H9 (cell line): Measurements from ENCODE around the gene IFIT1B. TPM values are rescaled to one million over a fixed set of nuclear protein-coding genes. Genes with fewer than 3 reads are reported as not detected.

Experiments
- DNase-seq: peaks from one replicate; pipeline ENCODE4 v3.0.0-alpha.2; 2017
- H2AFZ ChIP-seq: one replicate; pipeline ENCODE4 v1.6.1; 2013; ENCODE audit warnings: mild to moderate bottlenecking, low read length, control low read depth, moderate library complexity
- H2AK5ac ChIP-seq: 2 replicates; pipeline ENCODE4 v1.6.1; 2013; ENCODE audit warnings: low read length, control low read depth, mixed read lengths; ENCODE audit not compliant: insufficient read length
- H2BK120ac ChIP-seq: one replicate; pipeline ENCODE4 v1.6.1; 2013; ENCODE audit warnings: low read depth, mild to moderate bottlenecking, low read length, control low read depth, inconsistent platforms; ENCODE audit not compliant: poor library complexity, severe bottlenecking
- H2BK12ac ChIP-seq: 2 replicates; pipeline ENCODE4 v1.6.1; 2013; ENCODE audit warnings: low read length, control low read depth, mixed read lengths, low read depth; ENCODE audit not compliant: insufficient read length
- H2BK15ac ChIP-seq: 2 replicates; pipeline ENCODE4 v1.6.1; 2013; ENCODE audit warnings: low read depth, low read length, control low read depth
- H2BK20ac ChIP-seq: one replicate; pipeline ENCODE4 v1.6.1; 2013; ENCODE audit warnings: low read depth, mild to moderate bottlenecking, low read length, control low read depth, inconsistent platforms; ENCODE audit not compliant: poor library complexity, severe bottlenecking
- H2BK5ac ChIP-seq: 2 replicates; pipeline ENCODE4 v1.6.1; 2013; ENCODE audit warnings: low read length, control low read depth, mixed read lengths; ENCODE audit not compliant: insufficient read length
- H3K14ac ChIP-seq: 2 replicates; pipeline ENCODE4 v1.6.1; 2013; ENCODE audit warnings: low read length, control low read depth; ENCODE audit not compliant: insufficient read depth
- H3K18ac ChIP-seq: 2 replicates; pipeline ENCODE4 v1.6.1; 2013; ENCODE audit warnings: low read depth, mild to moderate bottlenecking, mixed read lengths, low read length, control low read depth; ENCODE audit not compliant: insufficient read length
- H3K23ac ChIP-seq: 2 replicates; pipeline ENCODE4 v1.6.1; 2013; ENCODE audit warnings: low read length, control low read depth, mixed read lengths, low read depth; ENCODE audit not compliant: insufficient read length
- H3K23me2 ChIP-seq: 2 replicates; pipeline ENCODE4 v1.6.1; 2013; ENCODE audit warnings: low read depth, mild to moderate bottlenecking, mixed read lengths, low read length, control low read depth; ENCODE audit not compliant: insufficient read length, poor library complexity, severe bottlenecking
- H3K27ac ChIP-seq: 2 replicates; pipeline ENCODE4 v1.5.1; 2013; ENCODE audit warnings: low read length, control low read depth, mixed read lengths, low read depth; ENCODE audit not compliant: insufficient read length
- H3K27me3 ChIP-seq: 2 replicates; pipeline ENCODE4 v1.6.1; 2013; ENCODE audit warnings: low read length, control low read depth, inconsistent platforms; ENCODE audit not compliant: insufficient read depth
- H3K4ac ChIP-seq: 2 replicates; pipeline ENCODE4 v1.6.1; 2013; ENCODE audit warnings: low read depth, mild to moderate bottlenecking, control low read depth, inconsistent platforms, low read length, moderate library complexity
- H3K4me1 ChIP-seq: 2 replicates; pipeline ENCODE4 v1.6.1; 2013; ENCODE audit warnings: low read length, control low read depth, inconsistent platforms; ENCODE audit not compliant: insufficient read depth
- H3K4me2 ChIP-seq: 2 replicates; pipeline ENCODE4 v1.6.1; 2013; ENCODE audit warnings: low read length, control low read depth, mixed read lengths; ENCODE audit not compliant: insufficient read length, insufficient read depth
- H3K56ac ChIP-seq: 2 replicates; pipeline ENCODE4 v1.6.1; 2013; ENCODE audit warnings: low read depth, mild to moderate bottlenecking, mixed read lengths, low read length, control low read depth; ENCODE audit not compliant: insufficient read length
- H3K79me1 ChIP-seq: 2 replicates; pipeline ENCODE4 v1.6.1; 2013; ENCODE audit warnings: low read depth, mild to moderate bottlenecking, moderate library complexity, low read length, control low read depth, inconsistent platforms; ENCODE audit not compliant: insufficient read depth, poor library complexity, severe bottlenecking
- H3K79me2 ChIP-seq: 2 replicates; pipeline ENCODE4 v1.6.1; 2013; ENCODE audit warnings: low read length, control low read depth, inconsistent platforms; ENCODE audit not compliant: insufficient read depth
- H3K9ac ChIP-seq: 2 replicates; pipeline ENCODE4 v1.6.1; 2013; ENCODE audit warnings: low read length, control low read depth, mixed read lengths; ENCODE audit not compliant: insufficient read length; ENCODE audit errors: extremely low read depth
- H3K9me3 ChIP-seq: one replicate; pipeline ENCODE4 v1.6.1; 2013; ENCODE audit warnings: low read depth, low read length, inconsistent platforms; ENCODE audit not compliant: control insufficient read depth
- H3T11ph ChIP-seq: one replicate; pipeline ENCODE4 v1.6.1; 2013; ENCODE audit warnings: mild to moderate bottlenecking, low read length, control low read depth, inconsistent platforms
- H4K20me1 ChIP-seq: one replicate; pipeline ENCODE4 v1.6.1; 2013; ENCODE audit not compliant: control insufficient read depth, insufficient read length, insufficient read depth
- H4K5ac ChIP-seq: 2 replicates; pipeline ENCODE4 v1.6.1; 2013; ENCODE audit warnings: low read depth, mild to moderate bottlenecking, mixed read lengths, low read length, control low read depth; ENCODE audit not compliant: insufficient read length
- H4K8ac ChIP-seq: replicated peaks from 2 replicates; pipeline ENCODE4 v1.6.1; 2013; ENCODE audit warnings: low read length, control low read depth, mixed read lengths, low read depth; ENCODE audit not compliant: insufficient read length
- H4K91ac ChIP-seq: 2 replicates; pipeline ENCODE4 v1.6.1; 2013; ENCODE audit warnings: low read depth, mild to moderate bottlenecking, moderate library complexity, mixed read lengths, low read length, control low read depth; ENCODE audit not compliant: insufficient read length
- H3K27ac Mint-ChIP-seq, 3 experiments: 2 replicates in 2 of 3; 3 replicates in 1 of 3; pipeline ENCODE4 v1.8.0; 2020 to 2021; ENCODE audit warnings: mixed read lengths in 3 of 3, mild to moderate bottlenecking in 1 of 3, moderate library complexity in 1 of 3
- H3K27me3 Mint-ChIP-seq: 2 replicates; pipeline ENCODE4 v1.8.0; 2021; ENCODE audit warnings: low read depth, mild to moderate bottlenecking, moderate library complexity, mixed read lengths
- H3K36me3 Mint-ChIP-seq, 3 experiments: 2 replicates in 2 of 3; 3 replicates in 1 of 3; pipeline ENCODE4 v1.8.0; 2020 to 2021; ENCODE audit warnings: low read depth in 3 of 3, mixed read lengths in 3 of 3; ENCODE audit not compliant: insufficient read depth in 1 of 3
- H3K4me1 Mint-ChIP-seq, 2 experiments: 2 replicates each; pipeline ENCODE4 v1.8.0; 2020; ENCODE audit warnings: mixed read lengths in 2 of 2
- H3K4me3 Mint-ChIP-seq, 2 experiments: 2 replicates in 1 of 2; 3 replicates in 1 of 2; pipeline ENCODE4 v1.8.0; 2020 to 2021; ENCODE audit warnings: mild to moderate bottlenecking in 2 of 2, mixed read lengths in 2 of 2, moderate library complexity in 1 of 2
- H3K9me3 Mint-ChIP-seq, 2 experiments: 2 replicates in 1 of 2; 3 replicates in 1 of 2; pipeline ENCODE4 v1.8.0; 2020; ENCODE audit warnings: mild to moderate bottlenecking in 2 of 2, mixed read lengths in 2 of 2, moderate library complexity in 1 of 2
- WGBS: extraction: QIAGEN DNeasy Blood & Tissue Kit; methylation state at CpG from one replicate; pipeline ENCODE4 v1.1.7; 2013; ENCODE audit warnings: missing lambda C conversion rate, low lambda C conversion rate, mixed read lengths; ENCODE audit not compliant: insufficient read length; ENCODE audit errors: extremely low coverage; 5-methylcytosine and 5-hydroxymethylcytosine counted together
- total RNA-seq: library from RNA; stranded (reverse); gene quantifications from 2 replicates; pipeline ENCODE4 v1.2.1, GENCODE V29; 2021
- TF ChIP-seq, protein P1 (sequence below): fragments of 200-600 bp; sonication (generic); conservative IDR thresholded peaks from 3 replicates; pipeline ENCODE4 v1.8.0; 2021; ENCODE audit warnings: antibody characterized with exemption, mild to moderate bottlenecking

IFIT1B gene
- total RNA-seq, 1 experiment from 2014 or later, result not detected

DNA sequence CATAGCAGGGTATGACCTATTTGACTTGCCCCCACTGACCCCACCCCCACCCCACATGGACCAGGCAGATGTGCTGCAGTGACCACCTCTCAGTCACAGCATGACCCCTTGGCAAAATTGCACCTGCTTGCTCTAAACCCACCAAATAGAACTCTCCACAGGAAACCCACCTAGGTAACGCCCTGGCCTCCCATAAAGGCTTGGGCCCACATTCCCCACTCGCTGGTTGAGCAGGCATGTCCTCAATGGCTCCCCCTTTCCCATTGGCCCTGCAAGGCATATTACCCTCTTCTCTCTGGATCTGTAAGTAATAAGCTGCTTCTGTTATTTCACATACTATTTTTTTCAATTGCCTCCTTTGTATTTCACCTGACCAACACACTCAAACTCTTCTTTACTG is 17.3 kb downstream of the IFIT1B start:
- Histone ChIP-seq H3K14ac (no peak overlapping the region), H3K9ac (no peak overlapping the region), H2BK15ac (no peak overlapping the region), H2BK20ac (no peak overlapping the region), H3K9me3 (no peaks in the 10 kb centered on the region), H2BK120ac (no peak overlapping the region), H3T11ph (no peak overlapping the region), H2BK5ac (no peak overlapping the region), H3K79me1 (no peaks in the 10 kb centered on the region), H3K4me1 (peaks cover 4% of the 10 kb centered on the region; the same call in 1 of the 2 replicates), H4K91ac (no peak overlapping the region), H3K23ac (no peak overlapping the region), H3K79me2 (no peaks in the 10 kb centered on the region), H3K18ac (no peak overlapping the region), H3K27me3 (no peaks in the 10 kb centered on the region), H3K4ac (no peak overlapping the region), H3K27ac (no peak overlapping the region), H4K8ac (no peak overlapping the region), H2BK12ac (no peak overlapping the region), H2AFZ (no peak overlapping the region), H3K56ac (no peak overlapping the region), H4K5ac (no peak overlapping the region), H2AK5ac (no peak overlapping the region), H4K20me1 (no peaks in the 10 kb centered on the region), H3K23me2 (peaks cover 2% of the 10 kb centered on the region), H3K4me2 (no peak overlapping the region)
- Mint-ChIP-seq H3K4me3 (no peak overlapping the region), H3K9me3 (peaks cover 9 to 15% of the 10 kb centered on the region in 2 experiments; a peak in 4 of 5 replicates), H3K4me1 (peaks cover 11 to 15% of the 10 kb centered on the region in 2 experiments), H3K36me3 (peaks cover 2 to 9% (median 8%) of the 10 kb centered on the region in 3 experiments; a peak in 5 of 7 replicates), H3K27me3 (no peaks in the 10 kb centered on the region; the same call in 1 of the 2 replicates), H3K27ac (no peak overlapping the region)
- TF ChIP-seq, protein P1, sequence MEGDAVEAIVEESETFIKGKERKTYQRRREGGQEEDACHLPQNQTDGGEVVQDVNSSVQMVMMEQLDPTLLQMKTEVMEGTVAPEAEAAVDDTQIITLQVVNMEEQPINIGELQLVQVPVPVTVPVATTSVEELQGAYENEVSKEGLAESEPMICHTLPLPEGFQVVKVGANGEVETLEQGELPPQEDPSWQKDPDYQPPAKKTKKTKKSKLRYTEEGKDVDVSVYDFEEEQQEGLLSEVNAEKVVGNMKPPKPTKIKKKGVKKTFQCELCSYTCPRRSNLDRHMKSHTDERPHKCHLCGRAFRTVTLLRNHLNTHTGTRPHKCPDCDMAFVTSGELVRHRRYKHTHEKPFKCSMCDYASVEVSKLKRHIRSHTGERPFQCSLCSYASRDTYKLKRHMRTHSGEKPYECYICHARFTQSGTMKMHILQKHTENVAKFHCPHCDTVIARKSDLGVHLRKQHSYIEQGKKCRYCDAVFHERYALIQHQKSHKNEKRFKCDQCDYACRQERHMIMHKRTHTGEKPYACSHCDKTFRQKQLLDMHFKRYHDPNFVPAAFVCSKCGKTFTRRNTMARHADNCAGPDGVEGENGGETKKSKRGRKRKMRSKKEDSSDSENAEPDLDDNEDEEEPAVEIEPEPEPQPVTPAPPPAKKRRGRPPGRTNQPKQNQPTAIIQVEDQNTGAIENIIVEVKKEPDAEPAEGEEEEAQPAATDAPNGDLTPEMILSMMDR, result no peak
- WGBS, result no CpG with 5 or more reads among the region's 2 CpGs
- no peak for DNase-seq
